Lower leg skin (tissue), 3 donors: Measurements from ENCODE around the gene TRPV2.

Experiments used
- CTCF ChIP-seq, 3 donors: fragments of 450-650 bp; IDR thresholded peaks; one replicate each; pipeline ENCODE4 v1.5.1; 2016; ENCODE audit warnings: antibody characterized with exemption in 3 of 3, mild to moderate bottlenecking in 3 of 3, moderate library complexity in 2 of 3
- POLR2A ChIP-seq, 2 donors: fragments of 450-650 bp; IDR thresholded peaks; one replicate each; pipeline ENCODE4 v1.6.1; 2016 to 2017; ENCODE audit warnings: antibody characterized with exemption in 2 of 2, mild to moderate bottlenecking in 1 of 2, moderate library complexity in 1 of 2

DNA sequence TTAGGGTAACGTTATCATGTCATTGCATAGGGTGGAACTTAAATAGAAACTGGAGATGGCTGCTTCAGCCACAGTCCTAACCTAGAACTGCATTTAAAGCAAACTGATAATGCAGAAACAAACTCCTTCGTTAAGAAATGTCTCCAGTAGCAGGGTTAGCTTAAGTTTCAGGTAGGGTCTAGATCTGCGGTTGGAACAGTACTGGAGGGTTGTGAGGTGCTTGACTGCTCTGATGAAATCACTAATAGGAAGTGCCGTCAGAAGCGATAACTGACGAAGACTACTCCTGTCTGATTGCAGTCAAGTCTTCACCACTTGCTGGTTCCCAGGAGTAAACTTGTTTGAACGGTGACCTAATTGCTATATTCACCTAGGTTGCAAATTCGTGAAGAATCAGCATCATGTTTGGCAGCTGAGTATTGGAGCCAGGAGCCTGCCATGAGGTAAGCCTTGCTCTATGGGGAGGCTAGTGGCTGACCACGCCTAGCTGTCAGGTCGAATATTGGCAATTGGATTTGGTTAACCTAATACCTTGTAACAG is 24.5 kb downstream of the TRPV2 start:
- no peak for TF ChIP-seq CTCF (IDR thresholded peaks at IDR 0.05)
- TF ChIP-seq POLR2A (IDR thresholded peaks at IDR 0.05), result no peak
